K562 (cell line): Measurements from ENCODE around the gene PRSS57. TPM values are rescaled to one million over a fixed set of nuclear protein-coding genes. Genes with fewer than 3 reads are reported as not detected.

Experiments
- CREB1 ChIP-seq, 2 experiments: sonication (generic) in 1 of 2; formaldehyde crosslinking in 1 of 2; IDR thresholded peaks; 2 replicates each; pipeline versions ENCODE4 v1.6.1 to v1.8.0; 2012 to 2022; ENCODE audit warnings: inconsistent platforms in 1 of 2, mild to moderate bottlenecking in 1 of 2, missing genetic modification reagents in 1 of 2, moderate library complexity in 1 of 2
- ETV5 ChIP-seq: sonication (generic); formaldehyde crosslinking; IDR thresholded peaks from 2 replicates; pipeline ENCODE4 v1.4.0; 2020; ENCODE audit warnings: low read depth, mild to moderate bottlenecking, missing genetic modification reagents
- MEF2A ChIP-seq: IDR thresholded peaks from 2 replicates; pipeline ENCODE4 v1.6.1; 2011; ENCODE audit warnings: low read depth, mild to moderate bottlenecking, low read length, moderate library complexity; ENCODE audit not compliant: control insufficient read depth
- PCBP2 ChIP-seq: fragments of 200-400 bp; formaldehyde crosslinking; IDR thresholded peaks from 2 replicates; pipeline ENCODE4 v1.6.1; 2018; ENCODE audit warnings: low read length, low read depth, mild to moderate bottlenecking, moderate library complexity; ENCODE audit not compliant: poor library complexity, severe bottlenecking
- POU5F1 ChIP-seq: fragments of 150-350 bp; IDR thresholded peaks from 2 replicates; pipeline ENCODE4 v1.6.1; 2014; ENCODE audit warnings: borderline replicate concordance, low read length, low read depth, mild to moderate bottlenecking; ENCODE audit not compliant: partially characterized antibody
- RBFOX2 ChIP-seq: fragments of 200-400 bp; formaldehyde crosslinking; IDR thresholded peaks from 2 replicates; pipeline ENCODE4 v1.6.1; 2017; ENCODE audit warnings: low read depth, mild to moderate bottlenecking, low read length, moderate library complexity
- ZBTB11 ChIP-seq, 3 experiments: fragments of 200-800 bp in 1 of 3; fragments of 250-450 bp in 1 of 3; fragments of 450-650 bp in 1 of 3; sonication (Bioruptor Pico) in 1 of 3; sonication (Bioruptor generic) in 1 of 3; formaldehyde crosslinking in 1 of 3; IDR thresholded peaks; 2 replicates each; pipeline versions ENCODE4 v1.6.1 to v1.8.0; 2016 to 2022; ENCODE audit warnings: mild to moderate bottlenecking in 2 of 3, missing genetic modification characterization in 2 of 3, missing compliant biosample characterization in 1 of 3, moderate library complexity in 1 of 3
- ZNF395 ChIP-seq: fragments of 200-800 bp; sonication (Bioruptor generic); IDR thresholded peaks from 2 replicates; pipeline ENCODE4 v1.6.1; 2017; ENCODE audit warnings: missing genetic modification characterization, missing compliant biosample characterization
- ZNF407 ChIP-seq: fragments of 450-650 bp; IDR thresholded peaks from 2 replicates; pipeline ENCODE4 v1.6.1; 2016; ENCODE audit warnings: low read depth
- polyA plus RNA-seq, 8 experiments: library from polyadenylated mRNA; depleted of rRNA in 4 of 8; stranded (reverse) in 5 of 8; unstranded in 3 of 8; fragments of >200 nt; fragmentation: Nextera tagmentation in 2 of 8; fragmentation: Illumina TruSeq in 1 of 8; extraction: Ambion mirVana in 2 of 8; extraction: Trizol in 1 of 8; gene quantifications; 2 replicates each; pipeline versions ENCODE4 v1.2.1 to v1.2.3, GENCODE V29; 2011 to 2014; ENCODE audit warnings: inconsistent platforms in 1 of 8, missing spikeins in 1 of 8
- total RNA-seq, 7 experiments: library from RNA; depleted of rRNA in 6 of 7; stranded (reverse); fragments of >200 nt in 6 of 7; fragmentation: Illumina TruSeq in 2 of 7; extraction: Trizol in 2 of 7; gene quantifications; 2 replicates each; pipeline versions ENCODE4 v1.2.1 to v1.2.3, GENCODE V29; 2011 to 2021; ENCODE audit warnings: low replicate concordance in 1 of 7

The PRSS57 gene
- total and polyA plus RNA-seq, 9 of the 15 experiments (the other 6 are each of a cell fraction or from before 2014, with no cell fraction given) = 0.06 to 2.5 (median 1.3) TPM; not detected in 3

GRCh38 chr19:662962-663681 is 32.1 kb downstream of the PRSS57 start, which contains the start of gene RNF126 (continued):
- 0 out of 6 replicates have a peak, but pooled peaks of 1 of the 3 experiments have one; percentile 37 for TF ChIP-seq ZBTB11 (CRISPR knock-in tag; IDR thresholded peaks at IDR 0.05)
- TF ChIP-seq ETV5 = peak; percentile 17; the same call in 1 of the 2 replicates
- TF ChIP-seq PCBP2 = no peak
- TF ChIP-seq ZNF407 = peak; percentile 82
- peak; percentile 53; the same call in 1 of the 2 replicates for TF ChIP-seq CREB1 (IDR thresholded peaks at IDR 0.05)
- TF ChIP-seq CREB1 (CRISPR knock-in tag; IDR thresholded peaks at IDR 0.05) = no peak
- no peak for TF ChIP-seq MEF2A
- 0 out of 2 replicates have a peak, but pooled peaks have one; percentile 54 for TF ChIP-seq ZNF395 (CRISPR knock-in tag)
- TF ChIP-seq POU5F1 = peak; percentile 74
- TF ChIP-seq RBFOX2 = peak; percentile 58; the same call in 1 of the 2 replicates
